HEK293 (cell line): ENCODE results near the gene CNTNAP5.

Experiments
- CTCF ChIA-PET: fragments of 350-600 bp; formaldehyde crosslinking; extraction: SDS; loops from one replicate; lab custom pipeline; 2021; ENCODE audit warnings: antibody characterized with exemption; lab: Yijun Ruan, JAX
- POLR2A ChIA-PET: fragments of 300-600 bp; formaldehyde crosslinking; extraction: SDS; loops from one replicate; lab custom pipeline; 2020; ENCODE audit warnings: antibody characterized with exemption, inconsistent platforms; lab: Yijun Ruan, JAX
- H3K27ac ChIP-seq: fragments of 200-500 bp; sonication (Bioruptor generic); 2 replicates; pipeline ENCODE4 v1.5.1; 2014; ENCODE audit warnings: low read depth, low read length, control low read depth, inconsistent platforms; ENCODE audit errors: extremely low read depth
- H3K36me3 ChIP-seq, 2 experiments: fragments of 200-500 bp in 1 of 2; sonication (Bioruptor generic) in 1 of 2; 1 replicate in 1 of 2; 2 replicates in 1 of 2; pipeline ENCODE4 v1.5.1; 2014 to 2017; ENCODE audit warnings: inconsistent platforms in 2 of 2, low read length in 2 of 2; ENCODE audit not compliant: control insufficient read depth in 2 of 2, insufficient read depth in 1 of 2
- H3K4me1 ChIP-seq: fragments of 200-500 bp; sonication (Bioruptor generic); 2 replicates; pipeline ENCODE4 v1.5.1; 2014; ENCODE audit warnings: mild to moderate bottlenecking, low read length, inconsistent platforms; ENCODE audit not compliant: control insufficient read depth, insufficient read depth
- H3K4me3 ChIP-seq: 2 replicates; pipeline ENCODE4 v1.5.1; 2011; ENCODE audit warnings: low read depth, mild to moderate bottlenecking, control low read depth, low read length, moderate library complexity
- H3K9me3 ChIP-seq: fragments of 200-500 bp; sonication (Bioruptor generic); 2 replicates; pipeline ENCODE4 v1.5.1; 2014; ENCODE audit warnings: low read depth, low read length, inconsistent platforms; ENCODE audit not compliant: control insufficient read depth, insufficient read depth
- FEZF1 ChIP-seq: fragments of 450-650 bp; formaldehyde crosslinking; IDR thresholded peaks from 2 replicates; pipeline ENCODE4 v1.5.1; 2016; ENCODE audit warnings: missing biosample characterization, missing genetic modification characterization
- HOXA7 ChIP-seq: sonication (generic); formaldehyde crosslinking; IDR thresholded peaks from 2 replicates; pipeline ENCODE4 v1.8.1; 2022; ENCODE audit warnings: missing genetic modification reagents, borderline replicate concordance
- INSM2 ChIP-seq: fragments of 450-650 bp; formaldehyde crosslinking; IDR thresholded peaks from 2 replicates; pipeline ENCODE4 v1.5.1; 2016; ENCODE audit warnings: missing biosample characterization, missing genetic modification characterization
- PRDM1 ChIP-seq: fragments of 450-650 bp; formaldehyde crosslinking; IDR thresholded peaks from 2 replicates; pipeline ENCODE4; 2016; ENCODE audit warnings: missing biosample characterization, missing genetic modification characterization
- SALL2 ChIP-seq: fragments of 450-650 bp; formaldehyde crosslinking; IDR thresholded peaks from 2 replicates; pipeline ENCODE4 v1.5.0; 2017; ENCODE audit warnings: missing biosample characterization, mild to moderate bottlenecking, missing genetic modification characterization, borderline replicate concordance
- ZBTB10 ChIP-seq: fragments of 450-650 bp; formaldehyde crosslinking; IDR thresholded peaks from 2 replicates; pipeline ENCODE4 v1.5.1; 2016; ENCODE audit warnings: missing biosample characterization, missing genetic modification characterization
- ZBTB20 ChIP-seq: fragments of 450-650 bp; formaldehyde crosslinking; IDR thresholded peaks from 2 replicates; pipeline ENCODE4 v1.5.1; 2016; ENCODE audit warnings: missing biosample characterization, missing genetic modification characterization
- ZFP37 ChIP-seq: fragments of 450-650 bp; formaldehyde crosslinking; IDR thresholded peaks from 2 replicates; pipeline ENCODE4 v1.5.1; 2016; ENCODE audit warnings: missing biosample characterization, missing genetic modification characterization
- ZNF132 ChIP-seq: fragments of 450-650 bp; formaldehyde crosslinking; IDR thresholded peaks from 2 replicates; pipeline ENCODE4 v1.5.1; 2017; ENCODE audit warnings: missing biosample characterization, missing genetic modification characterization, borderline replicate concordance
- ZNF140 ChIP-seq: fragments of 450-650 bp; formaldehyde crosslinking; IDR thresholded peaks from 2 replicates; pipeline ENCODE4 v1.5.1; 2016; ENCODE audit warnings: missing biosample characterization, missing genetic modification characterization
- ZNF157 ChIP-seq: fragments of 450-650 bp; formaldehyde crosslinking; IDR thresholded peaks from 2 replicates; pipeline ENCODE4 v1.5.1; 2016; ENCODE audit warnings: missing biosample characterization, missing genetic modification characterization
- ZNF248 ChIP-seq: fragments of 450-650 bp; formaldehyde crosslinking; IDR thresholded peaks from 2 replicates; pipeline ENCODE4 v1.5.1; 2017; ENCODE audit warnings: missing biosample characterization, missing genetic modification characterization
- ZNF335 ChIP-seq: fragments of 450-650 bp; formaldehyde crosslinking; conservative IDR thresholded peaks from 2 replicates; pipeline ENCODE4 v1.5.1; 2016; ENCODE audit warnings: missing biosample characterization, missing genetic modification characterization
- ZNF354C ChIP-seq: fragments of 450-650 bp; formaldehyde crosslinking; IDR thresholded peaks from 2 replicates; pipeline ENCODE4 v1.5.1; 2016; ENCODE audit warnings: missing biosample characterization, missing genetic modification characterization, low read depth, borderline replicate concordance
- ZNF366 ChIP-seq: fragments of 450-650 bp; formaldehyde crosslinking; conservative IDR thresholded peaks from 2 replicates; pipeline ENCODE4 v1.5.1; 2016; ENCODE audit warnings: missing biosample characterization, missing genetic modification characterization
- ZNF423 ChIP-seq: fragments of 450-650 bp; formaldehyde crosslinking; IDR thresholded peaks from 2 replicates; pipeline ENCODE4 v1.5.1; 2016; ENCODE audit warnings: missing biosample characterization, missing genetic modification characterization
- ZNF426 ChIP-seq: fragments of 450-650 bp; formaldehyde crosslinking; IDR thresholded peaks from 2 replicates; pipeline ENCODE4 v1.5.1; 2017; ENCODE audit warnings: missing biosample characterization, missing genetic modification characterization, mild to moderate bottlenecking, inconsistent platforms, moderate library complexity
- ZNF433 ChIP-seq: fragments of 450-650 bp; formaldehyde crosslinking; IDR thresholded peaks from 2 replicates; pipeline ENCODE4 v1.5.1; 2016; ENCODE audit warnings: missing biosample characterization, missing genetic modification characterization, low read depth
- ZNF513 ChIP-seq: fragments of 450-650 bp; IDR thresholded peaks from 2 replicates; pipeline ENCODE4 v1.5.1; 2018; ENCODE audit warnings: missing biosample characterization, missing genetic modification characterization
- ZNF530 ChIP-seq: fragments of 450-650 bp; formaldehyde crosslinking; IDR thresholded peaks from 2 replicates; pipeline ENCODE4 v1.5.1; 2016; ENCODE audit warnings: low read depth, missing biosample characterization, missing genetic modification characterization
- ZNF555 ChIP-seq: fragments of 450-650 bp; formaldehyde crosslinking; conservative IDR thresholded peaks from 2 replicates; pipeline ENCODE4 v1.5.1; 2017; ENCODE audit warnings: missing biosample characterization, mild to moderate bottlenecking, missing genetic modification characterization, inconsistent platforms
- ZNF621 ChIP-seq: fragments of 450-650 bp; formaldehyde crosslinking; IDR thresholded peaks from 2 replicates; pipeline ENCODE4 v1.5.1; 2017; ENCODE audit warnings: missing biosample characterization, missing genetic modification characterization
- ZNF747 ChIP-seq: fragments of 450-650 bp; formaldehyde crosslinking; IDR thresholded peaks from 2 replicates; pipeline ENCODE4 v1.5.1; 2016; ENCODE audit warnings: missing biosample characterization, missing genetic modification characterization
- TF ChIP-seq, protein P1 (sequence below): fragments of 450-650 bp; formaldehyde crosslinking; IDR thresholded peaks from 2 replicates; pipeline ENCODE4 v1.5.1; 2016; ENCODE audit warnings: missing biosample characterization, missing genetic modification characterization

The CNTNAP5 gene

GRCh38 chr2:124018890-124019289 is 6.2 kb upstream of the CNTNAP5 start (continued):
- TF ChIP-seq, protein P1, sequence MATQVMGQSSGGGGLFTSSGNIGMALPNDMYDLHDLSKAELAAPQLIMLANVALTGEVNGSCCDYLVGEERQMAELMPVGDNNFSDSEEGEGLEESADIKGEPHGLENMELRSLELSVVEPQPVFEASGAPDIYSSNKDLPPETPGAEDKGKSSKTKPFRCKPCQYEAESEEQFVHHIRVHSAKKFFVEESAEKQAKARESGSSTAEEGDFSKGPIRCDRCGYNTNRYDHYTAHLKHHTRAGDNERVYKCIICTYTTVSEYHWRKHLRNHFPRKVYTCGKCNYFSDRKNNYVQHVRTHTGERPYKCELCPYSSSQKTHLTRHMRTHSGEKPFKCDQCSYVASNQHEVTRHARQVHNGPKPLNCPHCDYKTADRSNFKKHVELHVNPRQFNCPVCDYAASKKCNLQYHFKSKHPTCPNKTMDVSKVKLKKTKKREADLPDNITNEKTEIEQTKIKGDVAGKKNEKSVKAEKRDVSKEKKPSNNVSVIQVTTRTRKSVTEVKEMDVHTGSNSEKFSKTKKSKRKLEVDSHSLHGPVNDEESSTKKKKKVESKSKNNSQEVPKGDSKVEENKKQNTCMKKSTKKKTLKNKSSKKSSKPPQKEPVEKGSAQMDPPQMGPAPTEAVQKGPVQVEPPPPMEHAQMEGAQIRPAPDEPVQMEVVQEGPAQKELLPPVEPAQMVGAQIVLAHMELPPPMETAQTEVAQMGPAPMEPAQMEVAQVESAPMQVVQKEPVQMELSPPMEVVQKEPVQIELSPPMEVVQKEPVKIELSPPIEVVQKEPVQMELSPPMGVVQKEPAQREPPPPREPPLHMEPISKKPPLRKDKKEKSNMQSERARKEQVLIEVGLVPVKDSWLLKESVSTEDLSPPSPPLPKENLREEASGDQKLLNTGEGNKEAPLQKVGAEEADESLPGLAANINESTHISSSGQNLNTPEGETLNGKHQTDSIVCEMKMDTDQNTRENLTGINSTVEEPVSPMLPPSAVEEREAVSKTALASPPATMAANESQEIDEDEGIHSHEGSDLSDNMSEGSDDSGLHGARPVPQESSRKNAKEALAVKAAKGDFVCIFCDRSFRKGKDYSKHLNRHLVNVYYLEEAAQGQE (tag by site-specific recombination): no peak
- TF ChIP-seq ZNF747 (tag by site-specific recombination) (no peak), HOXA7 (CRISPR knock-in tag) (no peak), ZNF248 (no peak), ZNF423 (no peak), ZNF433 (tag by site-specific recombination) (no peak), ZNF530 (tag by site-specific recombination) (no peak)

- Histone ChIP-seq H3K9me3 (no peaks in the 10 kb centered on the region), H3K4me1 (no peaks in the 10 kb centered on the region), H3K4me3 (no peak overlapping the region), H3K36me3 (no peaks in the 10 kb centered on the region), H3K27ac (no peak overlapping the region)
- no peak for TF ChIP-seq ZNF513 (tag by site-specific recombination)
- no peak for TF ChIP-seq SALL2 (tag by site-specific recombination)
- TF ChIP-seq ZBTB20 (tag by site-specific recombination): no peak
- TF ChIP-seq ZNF132: no peak
- no peak for TF ChIP-seq PRDM1
- no peak for TF ChIP-seq INSM2 (tag by site-specific recombination)
- no peak for TF ChIP-seq ZNF621 (tag by site-specific recombination)
- no peak for TF ChIP-seq ZNF366 (tag by site-specific recombination)
- no peak for TF ChIP-seq ZNF140 (tag by site-specific recombination)
- no peak for TF ChIP-seq ZNF555 (tag by site-specific recombination)
- no peak for TF ChIP-seq ZNF426
- no peak for TF ChIP-seq ZBTB10 (tag by site-specific recombination)
- no peak for TF ChIP-seq ZNF157 (tag by site-specific recombination)
- no peak for TF ChIP-seq ZFP37 (tag by site-specific recombination)
- TF ChIP-seq FEZF1 (tag by site-specific recombination): no peak
- TF ChIP-seq ZNF335: no peak
- no peak for TF ChIP-seq ZNF354C (tag by site-specific recombination)
- no peak for TF ChIP-seq ZNF248
- POLR2A ChIA-PET: no interaction called here
- CTCF ChIA-PET: no interaction called here
These were observed 421 bp upstream of the CNTNAP5 start for GRCh38 chr2:124024561-124025170.
